Thymus (tissue), 11 donors: ENCODE results near the gene DDX49. TPM values are rescaled to one million over a fixed set of nuclear protein-coding genes. Genes with fewer than 3 reads are reported as not detected.

Source experiments
- DNase-seq, 9 donors: peaks; one replicate each; pipeline ENCODE4 v3.0.0-alpha.2; 2013; ENCODE audit warnings: low spot score in 9 of 9, low read depth in 6 of 9, missing footprints in 1 of 9
- H3K27ac ChIP-seq, 2 donors: one replicate each; pipeline ENCODE4 v1.5.1; 2013; ENCODE audit warnings: control low read depth in 1 of 2, low read depth in 1 of 2, low read length in 1 of 2, mild to moderate bottlenecking in 1 of 2, moderate library complexity in 1 of 2
- H3K27me3 ChIP-seq, 2 donors: one replicate each; pipeline ENCODE4 v1.5.1; 2013; ENCODE audit warnings: low read length in 1 of 2; ENCODE audit not compliant: control insufficient read depth in 2 of 2, insufficient read depth in 1 of 2
- H3K36me3 ChIP-seq, 2 donors: one replicate each; pipeline ENCODE4 v1.5.1; 2013; ENCODE audit warnings: low read length in 1 of 2, mild to moderate bottlenecking in 1 of 2, moderate library complexity in 1 of 2; ENCODE audit not compliant: control insufficient read depth in 2 of 2, insufficient read depth in 2 of 2
- H3K4me1 ChIP-seq, 2 donors: one replicate each; pipeline ENCODE4 v1.5.1; 2013; ENCODE audit warnings: low read length in 2 of 2; ENCODE audit not compliant: control insufficient read depth in 2 of 2, insufficient read depth in 2 of 2
- H3K4me3 ChIP-seq, 2 donors: one replicate each; pipeline ENCODE4 v1.5.1; 2013; ENCODE audit warnings: low read length in 2 of 2, control low read depth in 1 of 2, mild to moderate bottlenecking in 1 of 2
- H3K9me3 ChIP-seq, 2 donors: one replicate each; pipeline ENCODE4 v1.5.1; 2013; ENCODE audit warnings: low read length in 1 of 2, mild to moderate bottlenecking in 1 of 2; ENCODE audit not compliant: control insufficient read depth in 2 of 2, insufficient read depth in 1 of 2
- WGBS: extraction: QIAGEN DNeasy Blood & Tissue Kit; methylation state at CpG from one replicate; pipeline ENCODE4 v1.1.7; 2013; 5-methylcytosine and 5-hydroxymethylcytosine counted together
- polyA plus RNA-seq: library from polyadenylated mRNA; stranded (reverse); fragments of 200-250 nt; gene quantifications from one replicate; pipeline ENCODE4 v1.2.3, GENCODE V29; 2013
- total RNA-seq: library from RNA; stranded (reverse); fragments of 120-200 nt; gene quantifications from one replicate; pipeline ENCODE4 v1.2.4, GENCODE V29; 2013
- donor health status: healthy.

DDX49 gene
- total and polyA plus RNA-seq, 2 donors, result 42.8 to 54.9 TPM

- H3K9me3 ChIP-seq, result no peaks in the 10 kb centered on the region
- DNase-seq, result no peak
- H3K4me3 ChIP-seq, result no peak overlapping the region
- H3K27me3 ChIP-seq, result no peaks in the 10 kb centered on the region
- H3K36me3 ChIP-seq, result peaks cover 76 to 77% of the 10 kb centered on the region in 2 donors
- peaks cover 0 to 10% of the 10 kb centered on the region in 2 donors for H3K4me1 ChIP-seq
- H3K27ac ChIP-seq, result no peak overlapping the region
- WGBS, result 97% methylated on average over 8 of the region's 8 CpGs
These were observed 14.5 kb upstream of the DDX49 start for GRCh38 chr19:18905058-18905456.

DNA sequence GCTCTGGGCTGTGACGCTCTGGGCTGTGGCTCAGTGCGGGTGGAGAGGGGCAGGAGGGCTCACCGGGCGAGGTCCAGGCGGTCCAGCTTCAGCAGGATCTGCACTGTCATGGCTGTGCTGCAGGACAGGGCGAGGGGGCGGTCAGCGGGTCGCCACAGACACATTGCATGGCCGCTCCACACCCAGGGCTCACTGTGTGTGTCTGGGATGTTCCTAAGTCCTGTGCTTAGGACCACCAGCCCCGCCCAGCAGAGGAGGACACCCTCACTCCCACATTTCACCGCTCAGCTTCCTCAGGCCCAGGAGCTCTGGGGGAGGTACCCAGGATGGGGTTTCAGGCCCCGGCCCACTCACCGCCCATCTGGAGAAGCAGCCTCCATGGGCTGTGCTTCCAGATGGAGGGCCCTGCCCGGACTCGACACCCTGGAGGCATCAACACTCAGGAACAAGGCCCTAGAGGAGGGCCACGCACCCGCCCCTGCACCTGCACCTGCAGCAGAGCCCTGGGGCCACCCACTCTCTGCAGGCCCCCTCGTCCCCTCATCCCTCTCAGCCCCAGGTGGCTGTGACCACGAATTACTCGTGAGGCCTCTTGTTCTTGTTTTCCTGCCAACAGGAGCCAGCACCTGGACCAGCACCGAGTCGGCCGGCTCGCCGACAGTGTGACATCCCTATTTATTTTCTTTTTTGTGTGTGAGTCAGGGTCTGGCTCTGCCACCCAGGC, 13.8 kb upstream of the DDX49 start:
- H3K27me3 ChIP-seq, result no peaks in the 10 kb centered on the region
- 73% methylated on average over 26 of the region's 26 CpGs for WGBS
- DNase-seq, result peak in 1 of 9 donors; percentile 23
- no peak overlapping the region for H3K4me3 ChIP-seq
- no peaks in the 10 kb centered on the region for H3K9me3 ChIP-seq
- H3K4me1 ChIP-seq, result peaks cover 0 to 10% of the 10 kb centered on the region in 2 donors
- H3K36me3 ChIP-seq, result peaks cover 74 to 75% of the 10 kb centered on the region in 2 donors
- H3K27ac ChIP-seq, result no peak overlapping the region

GRCh38 chr19:18906605-18907519, 12.7 kb upstream of the DDX49 start:
- no peak overlapping the region for H3K4me3 ChIP-seq
- DNase-seq, result no peak
- no peaks in the 10 kb centered on the region for H3K27me3 ChIP-seq
- H3K27ac ChIP-seq, result no peak overlapping the region
- H3K36me3 ChIP-seq, result peaks cover 71 to 76% of the 10 kb centered on the region in 2 donors
- H3K4me1 ChIP-seq, result peaks cover 0 to 10% of the 10 kb centered on the region in 2 donors
- 97% methylated on average over 36 of the region's 36 CpGs for WGBS
- no peaks in the 10 kb centered on the region for H3K9me3 ChIP-seq

- H3K27ac ChIP-seq, result no peak overlapping the region
- 95% methylated on average over 17 of the region's 17 CpGs for WGBS
- H3K9me3 ChIP-seq, result no peaks in the 10 kb centered on the region
- no peaks in the 10 kb centered on the region for H3K27me3 ChIP-seq
- H3K4me1 ChIP-seq, result peaks cover 0 to 10% of the 10 kb centered on the region in 2 donors
- no peak overlapping the region for H3K4me3 ChIP-seq
- no peak for DNase-seq
- peaks cover 77 to 85% of the 10 kb centered on the region in 2 donors for H3K36me3 ChIP-seq
These were observed 10.4 kb upstream of the DDX49 start for GRCh38 chr19:18908917-18909619.

DNA sequence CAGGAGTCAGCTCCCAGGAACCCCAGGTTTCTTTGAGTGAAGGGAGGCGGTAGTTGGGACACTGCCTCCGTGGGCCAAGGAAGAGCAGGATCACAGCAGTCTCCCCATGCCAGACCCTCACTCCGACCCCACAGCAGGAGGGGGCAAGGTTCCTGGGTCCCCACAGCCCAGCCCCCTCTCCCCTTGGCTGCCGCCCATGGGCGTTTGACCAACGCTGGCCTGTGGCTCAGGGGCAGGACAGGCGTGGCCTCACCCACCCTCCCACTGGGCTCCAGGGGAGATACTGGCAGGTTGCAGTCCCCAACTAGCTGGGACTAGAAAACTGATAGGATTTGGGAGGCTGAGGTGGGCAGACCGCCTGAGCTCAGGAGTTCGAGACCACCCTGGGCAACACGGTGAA, 9.5 kb upstream of the DDX49 start:
- no peak overlapping the region for H3K4me3 ChIP-seq
- DNase-seq, result no peak
- H3K4me1 ChIP-seq, result peaks cover 0 to 10% of the 10 kb centered on the region in 2 donors
- no peaks in the 10 kb centered on the region for H3K27me3 ChIP-seq
- H3K27ac ChIP-seq, result no peak overlapping the region
- H3K36me3 ChIP-seq, result peaks cover 70 to 83% of the 10 kb centered on the region in 2 donors
- 93% methylated on average over 10 of the region's 10 CpGs for WGBS
- H3K9me3 ChIP-seq, result no peaks in the 10 kb centered on the region

- Histone ChIP-seq H3K27ac (no peak overlapping the region), H3K36me3 (peaks cover 72 to 84% of the 10 kb centered on the region in 2 donors), H3K27me3 (no peaks in the 10 kb centered on the region), H3K4me3 (no peak overlapping the region), H3K4me1 (peaks cover 0 to 7% of the 10 kb centered on the region in 2 donors), H3K9me3 (no peaks in the 10 kb centered on the region)
- WGBS, result 98% methylated on average over 19 of the region's 19 CpGs
- no peak for DNase-seq
These were observed 8.6 kb upstream of the DDX49 start for GRCh38 chr19:18910801-18911436.

DNA sequence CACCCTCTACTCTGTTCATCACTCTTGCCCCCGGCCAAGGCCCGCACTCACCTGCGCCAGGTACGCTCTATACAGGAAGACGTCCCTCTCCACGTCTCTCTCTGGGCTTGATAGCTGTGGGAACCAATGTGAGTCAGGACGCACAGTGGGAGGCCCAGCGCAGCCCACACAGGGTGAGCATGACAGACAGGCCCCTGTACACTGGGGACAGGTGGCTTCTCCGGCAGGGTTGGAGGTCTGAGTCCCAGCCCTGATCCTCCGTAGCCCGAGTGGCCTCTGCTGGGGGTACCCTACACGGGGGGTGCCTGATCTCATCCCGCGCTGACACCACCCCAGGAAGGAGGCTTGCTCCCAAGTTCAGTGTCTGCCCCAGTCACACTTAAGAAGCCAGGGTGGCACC, 6.6 kb upstream of the DDX49 start:
- no peak for DNase-seq
- WGBS, result 97% methylated on average over 14 of the region's 14 CpGs
- Histone ChIP-seq H3K36me3 (peaks cover 52 to 64% of the 10 kb centered on the region in 2 donors), H3K4me3 (no peak overlapping the region), H3K9me3 (no peaks in the 10 kb centered on the region), H3K27ac (no peak overlapping the region), H3K27me3 (no peaks in the 10 kb centered on the region), H3K4me1 (peaks cover 2 to 8% of the 10 kb centered on the region in 2 donors)

- H3K27me3 ChIP-seq, result no peaks in the 10 kb centered on the region
- 97% methylated on average over 5 of the region's 5 CpGs for WGBS
These were observed 6.0 kb upstream of the DDX49 start for GRCh38 chr19:18913466-18913865.

More at GRCh38 chr19:18913466-18913865, 6.0 kb upstream of the DDX49 start:
- H3K4me1 ChIP-seq, result peaks cover 7 to 13% of the 10 kb centered on the region in 2 donors
- no peak overlapping the region for H3K4me3 ChIP-seq
- DNase-seq, result no peak
- no peaks in the 10 kb centered on the region for H3K9me3 ChIP-seq
- peaks cover 49 to 63% of the 10 kb centered on the region in 2 donors for H3K36me3 ChIP-seq
- H3K27ac ChIP-seq, result no peak overlapping the region
